DOHH2 (cell line): ENCODE measurements around the gene ZNF521.

Experiments
- H3F3A ChIP-seq: fragments of 200-600 bp; sonication (generic), shearing (Covaris generic); 2 replicates; pipeline ENCODE4 v1.6.0; 2016; ENCODE audit warnings: antibody characterized with exemption, mild to moderate bottlenecking; ENCODE audit not compliant: control insufficient read depth, insufficient read depth
- H3K27ac ChIP-seq: fragments of 200-600 bp; sonication (generic); 2 replicates; pipeline ENCODE4 v1.5.1; 2014; ENCODE audit warnings: low read depth, mild to moderate bottlenecking, low read length, moderate library complexity
- H3K27me3 ChIP-seq: fragments of 200-600 bp; sonication (generic); 2 replicates; pipeline ENCODE4 v1.6.1; 2014; ENCODE audit warnings: mild to moderate bottlenecking, low read length, mixed read lengths; ENCODE audit not compliant: control insufficient read depth
- H3K36me3 ChIP-seq: fragments of 200-600 bp; sonication (generic); 2 replicates; pipeline ENCODE4 v1.6.1; 2014; ENCODE audit warnings: mild to moderate bottlenecking, low read length, moderate library complexity, mixed read lengths; ENCODE audit not compliant: control insufficient read depth
- H3K4me1 ChIP-seq: fragments of 200-600 bp; sonication (generic); 2 replicates; pipeline ENCODE4 v1.6.1; 2014; ENCODE audit warnings: mild to moderate bottlenecking, low read length, mixed read lengths; ENCODE audit not compliant: control insufficient read depth
- H3K4me2 ChIP-seq: fragments of 200-600 bp; sonication (generic); 2 replicates; pipeline ENCODE4 v1.6.0; 2014; ENCODE audit warnings: mild to moderate bottlenecking, low read length, moderate library complexity
- H3K4me3 ChIP-seq: fragments of 200-600 bp; sonication (generic); 2 replicates; pipeline ENCODE4 v1.5.1; 2014; ENCODE audit warnings: mild to moderate bottlenecking, low read length, mixed read lengths
- H3K79me2 ChIP-seq: fragments of 200-600 bp; sonication (generic); 2 replicates; pipeline ENCODE4 v1.6.1; 2014; ENCODE audit warnings: mild to moderate bottlenecking, low read length, mixed read lengths; ENCODE audit not compliant: control insufficient read depth
- H3K9me2 ChIP-seq: fragments of 200-600 bp; sonication (generic); replicated peaks from 2 replicates; pipeline ENCODE4 v1.6.1; 2014; ENCODE audit warnings: mild to moderate bottlenecking, low read length, mixed read lengths; ENCODE audit not compliant: control insufficient read depth
- H3K9me3 ChIP-seq: fragments of 200-600 bp; sonication (generic); 2 replicates; pipeline ENCODE4 v1.6.1; 2014; ENCODE audit warnings: antibody characterized with exemption, low read length, mixed read lengths; ENCODE audit not compliant: control insufficient read depth, insufficient read depth
- H4K20me1 ChIP-seq: fragments of 200-600 bp; sonication (generic); 2 replicates; pipeline ENCODE4 v1.6.0; 2014; ENCODE audit warnings: low read depth, mild to moderate bottlenecking, antibody characterized with exemption, low read length, moderate library complexity; ENCODE audit not compliant: control insufficient read depth, insufficient read depth
- EZH2phosphoT487 ChIP-seq: fragments of 200-600 bp; sonication (generic); IDR thresholded peaks from 2 replicates; pipeline ENCODE4 v1.6.1; 2017; ENCODE audit warnings: borderline replicate concordance, mild to moderate bottlenecking, antibody characterized with exemption, low read length, moderate library complexity, mixed read lengths
- TF ChIP-seq, protein P1 (sequence below): fragments of 200-600 bp; sonication (generic); IDR thresholded peaks from one replicate; pipeline ENCODE4 v1.5.1; 2014; ENCODE audit warnings: antibody characterized with exemption, mild to moderate bottlenecking, low read depth, low read length; ENCODE audit not compliant: poor library complexity, severe bottlenecking

ZNF521 gene

DNA sequence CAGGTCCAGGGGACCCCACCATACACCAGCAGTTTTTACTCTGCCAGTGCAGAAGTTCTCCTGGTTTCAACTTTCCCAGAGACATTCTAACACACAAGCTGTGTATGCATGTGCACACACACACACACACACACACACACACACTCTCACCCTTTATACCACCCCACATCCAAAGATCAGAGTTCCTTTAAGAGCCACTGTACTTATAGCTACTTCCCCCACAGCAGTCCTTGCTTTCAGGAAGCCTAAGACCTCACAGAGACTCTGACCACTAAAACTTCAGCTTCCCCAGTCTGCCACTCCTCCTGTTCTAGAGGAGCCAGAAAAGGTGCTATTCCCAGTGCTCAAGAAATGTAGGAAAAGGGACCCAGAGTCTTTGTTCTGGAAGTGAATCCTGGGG, 107.8 kb downstream of the ZNF521 start:
- Histone ChIP-seq H3K27ac (no peak overlapping the region), H3K9me2 (no peaks in the 10 kb centered on the region), H3F3A (no peaks in the 10 kb centered on the region), H3K27me3 (no peaks in the 10 kb centered on the region), H3K4me3 (no peak overlapping the region), H3K36me3 (no peaks in the 10 kb centered on the region), H3K79me2 (no peaks in the 10 kb centered on the region), H3K9me3 (no peaks in the 10 kb centered on the region), H3K4me1 (no peaks in the 10 kb centered on the region), H4K20me1 (no peaks in the 10 kb centered on the region), H3K4me2 (no peak overlapping the region)
- TF ChIP-seq EZH2phosphoT487, result no peak
- TF ChIP-seq, protein P1, sequence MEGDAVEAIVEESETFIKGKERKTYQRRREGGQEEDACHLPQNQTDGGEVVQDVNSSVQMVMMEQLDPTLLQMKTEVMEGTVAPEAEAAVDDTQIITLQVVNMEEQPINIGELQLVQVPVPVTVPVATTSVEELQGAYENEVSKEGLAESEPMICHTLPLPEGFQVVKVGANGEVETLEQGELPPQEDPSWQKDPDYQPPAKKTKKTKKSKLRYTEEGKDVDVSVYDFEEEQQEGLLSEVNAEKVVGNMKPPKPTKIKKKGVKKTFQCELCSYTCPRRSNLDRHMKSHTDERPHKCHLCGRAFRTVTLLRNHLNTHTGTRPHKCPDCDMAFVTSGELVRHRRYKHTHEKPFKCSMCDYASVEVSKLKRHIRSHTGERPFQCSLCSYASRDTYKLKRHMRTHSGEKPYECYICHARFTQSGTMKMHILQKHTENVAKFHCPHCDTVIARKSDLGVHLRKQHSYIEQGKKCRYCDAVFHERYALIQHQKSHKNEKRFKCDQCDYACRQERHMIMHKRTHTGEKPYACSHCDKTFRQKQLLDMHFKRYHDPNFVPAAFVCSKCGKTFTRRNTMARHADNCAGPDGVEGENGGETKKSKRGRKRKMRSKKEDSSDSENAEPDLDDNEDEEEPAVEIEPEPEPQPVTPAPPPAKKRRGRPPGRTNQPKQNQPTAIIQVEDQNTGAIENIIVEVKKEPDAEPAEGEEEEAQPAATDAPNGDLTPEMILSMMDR, result no peak

- Histone ChIP-seq H3K27ac (no peak overlapping the region), H3K9me3 (no peaks in the 10 kb centered on the region), H4K20me1 (no peaks in the 10 kb centered on the region), H3K9me2 (no peaks in the 10 kb centered on the region), H3K4me2 (no peak overlapping the region), H3K27me3 (no peaks in the 10 kb centered on the region), H3F3A (no peaks in the 10 kb centered on the region), H3K4me3 (no peak overlapping the region), H3K4me1 (no peaks in the 10 kb centered on the region), H3K36me3 (no peaks in the 10 kb centered on the region), H3K79me2 (no peaks in the 10 kb centered on the region)
- TF ChIP-seq, protein P1, result no peak
- no peak for TF ChIP-seq EZH2phosphoT487
Observed at GRCh38 chr18:25243754-25244153, 108.2 kb downstream of the ZNF521 start.

DNA sequence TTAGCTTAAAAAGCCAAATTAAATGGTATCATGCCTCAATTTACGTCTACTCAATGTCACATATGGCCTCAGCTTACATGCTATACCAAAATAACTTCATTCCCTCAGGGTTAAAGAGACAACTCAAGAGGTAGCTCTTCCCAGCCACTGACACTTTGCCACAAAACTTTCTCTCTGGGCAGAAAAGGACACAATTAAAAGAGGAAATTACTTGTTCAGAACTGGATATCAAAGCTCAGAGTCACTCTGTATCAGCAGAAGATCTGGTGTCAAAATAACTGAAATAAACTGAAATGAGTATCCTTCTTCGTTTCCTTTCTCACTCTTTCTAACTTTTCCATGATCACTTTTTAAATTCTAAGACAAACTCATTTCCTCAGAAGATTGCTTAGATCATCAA, 108.7 kb downstream of the ZNF521 start:
- no peaks in the 10 kb centered on the region for H3K4me1 ChIP-seq
- H4K20me1 ChIP-seq, result no peaks in the 10 kb centered on the region
- H3K27me3 ChIP-seq, result no peaks in the 10 kb centered on the region
- TF ChIP-seq, protein P1, result no peak
- TF ChIP-seq EZH2phosphoT487, result no peak
- H3K36me3 ChIP-seq, result no peaks in the 10 kb centered on the region
- no peaks in the 10 kb centered on the region for H3F3A ChIP-seq
- H3K9me3 ChIP-seq, result no peaks in the 10 kb centered on the region
- no peak overlapping the region for H3K27ac ChIP-seq
- no peaks in the 10 kb centered on the region for H3K79me2 ChIP-seq
- H3K9me2 ChIP-seq, result no peaks in the 10 kb centered on the region
- H3K4me2 ChIP-seq, result no peak overlapping the region
- no peak overlapping the region for H3K4me3 ChIP-seq

DNA sequence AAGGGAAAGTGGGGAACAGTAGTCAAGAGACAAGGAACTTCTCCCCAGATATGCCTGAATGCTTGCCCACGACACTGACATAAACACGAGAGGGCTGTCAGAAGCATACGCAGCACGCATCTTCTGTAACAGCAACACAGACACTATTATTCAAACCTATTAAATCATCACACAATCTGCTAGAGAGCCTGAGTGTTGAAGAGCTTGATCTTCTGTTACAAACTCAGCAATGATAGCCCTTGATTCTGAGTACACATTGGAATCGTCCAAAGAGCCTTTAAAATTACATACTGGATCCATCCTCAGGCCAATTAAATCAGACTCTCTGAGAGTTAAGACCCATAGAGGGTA, 111.6 kb downstream of the ZNF521 start:
- H4K20me1 ChIP-seq, result no peaks in the 10 kb centered on the region
- no peak overlapping the region for H3K4me3 ChIP-seq
- H3K27me3 ChIP-seq, result no peaks in the 10 kb centered on the region
- H3K9me3 ChIP-seq, result no peaks in the 10 kb centered on the region
- no peaks in the 10 kb centered on the region for H3K9me2 ChIP-seq
- no peak overlapping the region for H3K4me2 ChIP-seq
- no peaks in the 10 kb centered on the region for H3K36me3 ChIP-seq
- H3F3A ChIP-seq, result no peaks in the 10 kb centered on the region
- no peaks in the 10 kb centered on the region for H3K79me2 ChIP-seq
- no peak overlapping the region for H3K27ac ChIP-seq
- H3K4me1 ChIP-seq, result no peaks in the 10 kb centered on the region
- no peak for TF ChIP-seq EZH2phosphoT487
- TF ChIP-seq, protein P1, result no peak
